HG03457 (cell line): ENCODE measurements around the gene CNNM3.
A peak's percentile ranks its signal among the peaks of the same experiment; 100 is the strongest.

Experiments used
- ATAC-seq: cut with Tn5 transposase; IDR thresholded peaks from one replicate; pipeline ENCODE4 v1.9.1; 2021; ENCODE audit warnings: moderate number of reproducible peaks; ENCODE audit not compliant: unreplicated experiment

Gene CNNM3

GRCh38 chr2:96838345-96839292 lies 22.6 kb downstream of the CNNM3 start:
- ATAC-seq = no peak

- ATAC-seq = no peak
Observed at GRCh38 chr2:96839293-96839874, 23.3 kb downstream of the CNNM3 start.

- no peak for ATAC-seq
Observed at GRCh38 chr2:96839875-96840850, 24.1 kb downstream of the CNNM3 start.

- ATAC-seq = no peak
Observed at GRCh38 chr2:96841701-96842495, 25.8 kb downstream of the CNNM3 start.

- ATAC-seq = no peak
Observed at GRCh38 chr2:96842600-96842999, 26.5 kb downstream of the CNNM3 start.

GRCh38 chr2:96843538-96844268 lies 27.6 kb downstream of the CNNM3 start, which contains the start of gene ANKRD23:
ANKRD23 (minus strand) TSS chr2:96844021; CDS start chr2:96843992, 29 bp downstream.
- ATAC-seq = no peak

GRCh38 chr2:96844405-96844808 lies 28.3 kb downstream of the CNNM3 start:
- no peak for ATAC-seq

GRCh38 chr2:96846825-96847224 lies 30.8 kb downstream of the CNNM3 start:
- ATAC-seq = no peak

- no peak for ATAC-seq
Observed at GRCh38 chr2:96847586-96847985, 31.5 kb downstream of the CNNM3 start.

GRCh38 chr2:96848264-96848663 lies 32.2 kb downstream of the CNNM3 start:
- no peak for ATAC-seq

GRCh38 chr2:96852667-96853066 lies 36.6 kb downstream of the CNNM3 start:
- no peak for ATAC-seq

- ATAC-seq = no peak
Observed at GRCh38 chr2:96853321-96853720, 37.3 kb downstream of the CNNM3 start.

- ATAC-seq = no peak
Observed at GRCh38 chr2:96856776-96857666, 41.0 kb downstream of the CNNM3 start.

- peak; percentile 87 for ATAC-seq
Observed at GRCh38 chr2:96857667-96858372, 41.8 kb downstream of the CNNM3 start, which contains the start of gene ANKRD39. ANKRD39 (minus strand) TSS chr2:96858016; CDS start chr2:96857987, 29 bp downstream.

GRCh38 chr2:96859099-96859649 lies 43.1 kb downstream of the CNNM3 start:
- ATAC-seq = no peak

- ATAC-seq = no peak
Observed at GRCh38 chr2:96859681-96860064, 43.6 kb downstream of the CNNM3 start.
